GM19240 (cell line): ENCODE results near the gene MESP1.
"Not testable (repeated sequence)": the region's sequence is repeated elsewhere in the genome, so short reads cannot be mapped to it uniquely, and the experiment has no call there.

Experiments used
- DNase-seq: peaks from one replicate; pipeline ENCODE4 v3.0.0; 2011; ENCODE audit warnings: low spot score; ENCODE audit not compliant: insufficient read length

MESP1 gene

GRCh38 chr15:89750560-89751542, at the start of gene MESP1:
Gene MESP1 (minus strand): TSS chr15:89751249. CDS start chr15:89751231, 18 bp downstream.
- peak; percentile 95 for DNase-seq

- DNase-seq, result no peak
Observed at GRCh38 chr15:89799918-89800498, 49.0 kb upstream of the MESP1 start.

GRCh38 chr15:89799011-89799911, 48.2 kb upstream of the MESP1 start:
- DNase-seq, result no peak

- DNase-seq, result no peak
Observed at GRCh38 chr15:89797678-89798201, 46.7 kb upstream of the MESP1 start.

- no peak for DNase-seq
Observed at GRCh38 chr15:89795996-89796395, 44.9 kb upstream of the MESP1 start.

- DNase-seq, result no peak
Observed at GRCh38 chr15:89794627-89795241, 43.7 kb upstream of the MESP1 start.

GRCh38 chr15:89792106-89792805, 41.2 kb upstream of the MESP1 start:
- DNase-seq, result no peak

GRCh38 chr15:89790661-89791060, 39.6 kb upstream of the MESP1 start:
- no peak for DNase-seq

GRCh38 chr15:89790206-89790605, 39.2 kb upstream of the MESP1 start:
- DNase-seq, result no peak

GRCh38 chr15:89788585-89788984, 37.5 kb upstream of the MESP1 start:
- DNase-seq, result not testable (repeated sequence)

GRCh38 chr15:89787944-89788343, 36.9 kb upstream of the MESP1 start:
- DNase-seq, result no peak

- DNase-seq, result no peak
Observed at GRCh38 chr15:89785774-89786140, 34.7 kb upstream of the MESP1 start.

- no peak for DNase-seq
Observed at GRCh38 chr15:89785064-89785773, 34.2 kb upstream of the MESP1 start.

GRCh38 chr15:89784686-89784960, 33.6 kb upstream of the MESP1 start:
- DNase-seq, result no peak

- no peak for DNase-seq
Observed at GRCh38 chr15:89783861-89784685, 33.0 kb upstream of the MESP1 start.

GRCh38 chr15:89783111-89783860, 32.2 kb upstream of the MESP1 start:
- no peak for DNase-seq

- DNase-seq, result not testable (repeated sequence)
Observed at GRCh38 chr15:89782619-89782950, 31.5 kb upstream of the MESP1 start.

- no peak for DNase-seq
Observed at GRCh38 chr15:89781891-89782618, 31.0 kb upstream of the MESP1 start.
